Measurements from ENCODE around the gene FBN1.

DNA sequence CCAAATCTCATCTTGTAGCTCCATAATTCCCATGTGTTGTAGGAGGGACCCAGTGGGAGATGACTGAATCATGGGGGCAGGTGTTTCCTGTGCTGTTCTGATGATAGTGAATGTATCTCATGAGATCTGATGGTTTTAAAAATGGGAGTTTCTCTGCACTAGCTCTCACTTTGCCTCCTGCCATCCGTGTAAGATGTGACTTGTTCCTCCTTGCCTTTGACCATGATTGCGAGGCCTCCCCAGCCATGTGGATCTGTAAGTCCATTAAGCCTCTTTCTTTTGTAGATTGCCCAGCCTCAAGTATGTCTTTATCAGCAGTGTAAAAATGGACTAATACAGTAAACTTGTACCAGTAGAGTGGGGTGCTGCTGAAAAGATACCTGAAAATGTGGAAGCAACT lies 269.7 kb downstream of the FBN1 start:
- TF ChIP-seq, protein P1, sequence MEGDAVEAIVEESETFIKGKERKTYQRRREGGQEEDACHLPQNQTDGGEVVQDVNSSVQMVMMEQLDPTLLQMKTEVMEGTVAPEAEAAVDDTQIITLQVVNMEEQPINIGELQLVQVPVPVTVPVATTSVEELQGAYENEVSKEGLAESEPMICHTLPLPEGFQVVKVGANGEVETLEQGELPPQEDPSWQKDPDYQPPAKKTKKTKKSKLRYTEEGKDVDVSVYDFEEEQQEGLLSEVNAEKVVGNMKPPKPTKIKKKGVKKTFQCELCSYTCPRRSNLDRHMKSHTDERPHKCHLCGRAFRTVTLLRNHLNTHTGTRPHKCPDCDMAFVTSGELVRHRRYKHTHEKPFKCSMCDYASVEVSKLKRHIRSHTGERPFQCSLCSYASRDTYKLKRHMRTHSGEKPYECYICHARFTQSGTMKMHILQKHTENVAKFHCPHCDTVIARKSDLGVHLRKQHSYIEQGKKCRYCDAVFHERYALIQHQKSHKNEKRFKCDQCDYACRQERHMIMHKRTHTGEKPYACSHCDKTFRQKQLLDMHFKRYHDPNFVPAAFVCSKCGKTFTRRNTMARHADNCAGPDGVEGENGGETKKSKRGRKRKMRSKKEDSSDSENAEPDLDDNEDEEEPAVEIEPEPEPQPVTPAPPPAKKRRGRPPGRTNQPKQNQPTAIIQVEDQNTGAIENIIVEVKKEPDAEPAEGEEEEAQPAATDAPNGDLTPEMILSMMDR (IDR thresholded peaks at IDR 0.05; ENCODE audit: low read length), result no peak
- TF ChIP-seq EZH2 (optimal IDR thresholded peaks at IDR 0.05; ENCODE audit: low read depth, low read length) (no peak), EZH2phosphoT487 (IDR thresholded peaks at IDR 0.05; ENCODE audit: low read length) (no peak)

Data from MM.1S (cell line).